Measurements from ENCODE around the gene ARHGEF40. TPM values are rescaled to one million over a fixed set of nuclear protein-coding genes. Genes with fewer than 3 reads are reported as not detected.

ARHGEF40 gene
- total RNA-seq, 1 experiment from 2014 or later: 71.4 TPM

GRCh38 chr14:21113369-21113768 is 43.3 kb downstream of the ARHGEF40 start:
- H4K20me1 ChIP-seq (ENCODE audit: control insufficient read depth, insufficient read depth, insufficient read length): no peaks in the 10 kb centered on the region
- DNase-seq: no peak
- Mint-ChIP-seq H3K27ac (no peak overlapping the region), H3K9me3 (no peaks in the 10 kb centered on the region), H3K27me3 (ENCODE audit: low read depth) (no peaks in the 10 kb centered on the region), H3K4me1 (peaks cover 16 to 19% of the 10 kb centered on the region in 2 experiments), H3K4me3 (no peak overlapping the region), H3K36me3 (ENCODE audit: insufficient read depth in 1 of 3, low read depth in 3 of 3) (no peaks in the 10 kb centered on the region)
- H3K23me2 ChIP-seq (ENCODE audit: insufficient read length, low read depth, low read length, poor library complexity, severe bottlenecking): no peaks in the 10 kb centered on the region
- H3K9me3 ChIP-seq (ENCODE audit: control insufficient read depth, low read depth, low read length): no peaks in the 10 kb centered on the region
- H2BK120ac ChIP-seq (ENCODE audit: low read depth, low read length, poor library complexity, severe bottlenecking): no peak overlapping the region
- TF ChIP-seq CTCF (conservative IDR thresholded peaks at IDR 0.05): no peak
- WGBS (ENCODE audit: extremely low coverage, insufficient read length, low lambda C conversion rate): no CpG with 5 or more reads among the region's 2 CpGs
- no peaks in the 10 kb centered on the region for H3K27me3 ChIP-seq (ENCODE audit: insufficient read depth, low read length)
- H3K14ac ChIP-seq (ENCODE audit: insufficient read depth, low read length): no peak overlapping the region
- no peak overlapping the region for H3K56ac ChIP-seq (ENCODE audit: insufficient read length, low read depth, low read length)
- no peak overlapping the region for H4K91ac ChIP-seq (ENCODE audit: insufficient read length, low read depth, low read length)
- H3K4me1 ChIP-seq (ENCODE audit: insufficient read depth, low read length): no peaks in the 10 kb centered on the region
- H3K79me1 ChIP-seq (ENCODE audit: insufficient read depth, low read depth, low read length, poor library complexity, severe bottlenecking): no peaks in the 10 kb centered on the region
- H2BK5ac ChIP-seq (ENCODE audit: insufficient read length, low read length): no peak overlapping the region
- no peaks in the 10 kb centered on the region for H3K79me2 ChIP-seq (ENCODE audit: insufficient read depth, low read length)
- no peak overlapping the region for H2BK12ac ChIP-seq (ENCODE audit: insufficient read length, low read depth, low read length)
- H3K9ac ChIP-seq (ENCODE audit: extremely low read depth, insufficient read length, low read length): no peak overlapping the region
- H2BK15ac ChIP-seq (ENCODE audit: low read depth, low read length): no peak overlapping the region
- H2AK5ac ChIP-seq (ENCODE audit: insufficient read length, low read length): no peak overlapping the region
- no peak overlapping the region for H3K4me2 ChIP-seq (ENCODE audit: insufficient read depth, insufficient read length, low read length)
- H2BK20ac ChIP-seq (ENCODE audit: low read depth, low read length, poor library complexity, severe bottlenecking): no peak overlapping the region
- H3T11ph ChIP-seq (ENCODE audit: low read length): no peak overlapping the region
- H2AFZ ChIP-seq (ENCODE audit: low read length): no peak overlapping the region
- H3K27ac ChIP-seq (ENCODE audit: insufficient read length, low read depth, low read length): no peak overlapping the region
- no peak overlapping the region for H3K18ac ChIP-seq (ENCODE audit: insufficient read length, low read depth, low read length)
- H4K8ac ChIP-seq (replicated peaks; ENCODE audit: insufficient read length, low read depth, low read length): no peak overlapping the region
- no peak overlapping the region for H3K4ac ChIP-seq (ENCODE audit: low read depth, low read length)
- no peak overlapping the region for H4K5ac ChIP-seq (ENCODE audit: insufficient read length, low read depth, low read length)
- H3K23ac ChIP-seq (ENCODE audit: insufficient read length, low read depth, low read length): no peak overlapping the region
